HEK293 (cell line): Measurements from ENCODE around the gene ANAPC16.

Experiments used
- ELK4 ChIP-seq: IDR thresholded peaks from 2 replicates; pipeline ENCODE4 v1.6.1; 2011; ENCODE audit warnings: mild to moderate bottlenecking, low read depth, low read length, borderline replicate concordance
- FEZF1 ChIP-seq: fragments of 450-650 bp; formaldehyde crosslinking; IDR thresholded peaks from 2 replicates; pipeline ENCODE4 v1.5.1; 2016; ENCODE audit warnings: missing biosample characterization, missing genetic modification characterization
- SALL2 ChIP-seq: fragments of 450-650 bp; formaldehyde crosslinking; IDR thresholded peaks from 2 replicates; pipeline ENCODE4 v1.5.0; 2017; ENCODE audit warnings: missing biosample characterization, mild to moderate bottlenecking, missing genetic modification characterization, borderline replicate concordance
- SP7 ChIP-seq: fragments of 450-650 bp; formaldehyde crosslinking; IDR thresholded peaks from 2 replicates; pipeline ENCODE4 v1.5.1; 2016; ENCODE audit warnings: missing biosample characterization, missing genetic modification characterization
- ZFP41 ChIP-seq: fragments of 450-650 bp; formaldehyde crosslinking; IDR thresholded peaks from 2 replicates; pipeline ENCODE4 v1.5.1; 2016; ENCODE audit warnings: missing biosample characterization, missing genetic modification characterization, borderline replicate concordance
- ZIC2 ChIP-seq: fragments of 450-650 bp; formaldehyde crosslinking; IDR thresholded peaks from 2 replicates; pipeline ENCODE4 v1.5.1; 2016; ENCODE audit warnings: missing biosample characterization, missing genetic modification characterization
- ZNF132 ChIP-seq: fragments of 450-650 bp; formaldehyde crosslinking; IDR thresholded peaks from 2 replicates; pipeline ENCODE4 v1.5.1; 2017; ENCODE audit warnings: missing biosample characterization, missing genetic modification characterization, borderline replicate concordance
- ZNF223 ChIP-seq: fragments of 450-650 bp; formaldehyde crosslinking; IDR thresholded peaks from 2 replicates; pipeline ENCODE4 v1.5.1; 2016; ENCODE audit warnings: missing biosample characterization, missing genetic modification characterization
- ZNF423 ChIP-seq: fragments of 450-650 bp; formaldehyde crosslinking; IDR thresholded peaks from 2 replicates; pipeline ENCODE4 v1.5.1; 2016; ENCODE audit warnings: missing biosample characterization, missing genetic modification characterization
- ZNF473 ChIP-seq: fragments of 450-650 bp; formaldehyde crosslinking; IDR thresholded peaks from 2 replicates; pipeline ENCODE4 v1.5.1; 2017; ENCODE audit warnings: missing biosample characterization, missing genetic modification characterization
- ZNF518A ChIP-seq: fragments of 450-650 bp; formaldehyde crosslinking; conservative IDR thresholded peaks from 2 replicates; pipeline ENCODE4 v1.5.1; 2016; ENCODE audit warnings: low read depth, missing biosample characterization, missing genetic modification characterization
- ZNF544 ChIP-seq: fragments of 450-650 bp; formaldehyde crosslinking; IDR thresholded peaks from 2 replicates; pipeline ENCODE4 v1.5.0; 2017; ENCODE audit warnings: missing biosample characterization, missing genetic modification characterization
- ZNF621 ChIP-seq: fragments of 450-650 bp; formaldehyde crosslinking; IDR thresholded peaks from 2 replicates; pipeline ENCODE4 v1.5.1; 2017; ENCODE audit warnings: missing biosample characterization, missing genetic modification characterization
- ZNF629 ChIP-seq: fragments of 450-650 bp; formaldehyde crosslinking; IDR thresholded peaks from 2 replicates; pipeline ENCODE4 v1.5.1; 2017; ENCODE audit warnings: missing biosample characterization, missing genetic modification characterization
- ZNF654 ChIP-seq: fragments of 450-650 bp; formaldehyde crosslinking; IDR thresholded peaks from 2 replicates; pipeline ENCODE4 v1.5.1; 2016; ENCODE audit warnings: low read depth, missing biosample characterization, missing genetic modification characterization
- ZNF658 ChIP-seq: fragments of 450-650 bp; formaldehyde crosslinking; IDR thresholded peaks from 2 replicates; pipeline ENCODE4; 2016; ENCODE audit warnings: missing biosample characterization, missing genetic modification characterization
- ZNF664 ChIP-seq: fragments of 450-650 bp; formaldehyde crosslinking; IDR thresholded peaks from 2 replicates; pipeline ENCODE4 v1.5.1; 2016; ENCODE audit warnings: missing biosample characterization, missing genetic modification characterization
- ZNF785 ChIP-seq: fragments of 450-650 bp; formaldehyde crosslinking; IDR thresholded peaks from 2 replicates; pipeline ENCODE4 v1.5.1; 2016; ENCODE audit warnings: missing biosample characterization, missing genetic modification characterization
- TF ChIP-seq, protein P1 (sequence below): fragments of 450-650 bp; formaldehyde crosslinking; IDR thresholded peaks from 2 replicates; pipeline ENCODE4 v1.5.0; 2017; ENCODE audit warnings: missing biosample characterization, missing genetic modification characterization, borderline replicate concordance
- TF ChIP-seq, protein P2 (sequence below): fragments of 450-650 bp; formaldehyde crosslinking; IDR thresholded peaks from 2 replicates; pipeline ENCODE4 v1.5.1; 2017; ENCODE audit warnings: missing biosample characterization, missing genetic modification characterization
- TF ChIP-seq, protein P3 (sequence below): sonication (generic); formaldehyde crosslinking; IDR thresholded peaks from 2 replicates; pipeline ENCODE4 v1.8.1; 2022; ENCODE audit warnings: mild to moderate bottlenecking, moderate library complexity, missing genetic modification reagents
- TF ChIP-seq, protein P4 (sequence below): fragments of 450-650 bp; formaldehyde crosslinking; IDR thresholded peaks from 2 replicates; pipeline ENCODE4 v1.5.1; 2016; ENCODE audit warnings: missing biosample characterization, missing genetic modification characterization, borderline replicate concordance

The ANAPC16 gene

DNA sequence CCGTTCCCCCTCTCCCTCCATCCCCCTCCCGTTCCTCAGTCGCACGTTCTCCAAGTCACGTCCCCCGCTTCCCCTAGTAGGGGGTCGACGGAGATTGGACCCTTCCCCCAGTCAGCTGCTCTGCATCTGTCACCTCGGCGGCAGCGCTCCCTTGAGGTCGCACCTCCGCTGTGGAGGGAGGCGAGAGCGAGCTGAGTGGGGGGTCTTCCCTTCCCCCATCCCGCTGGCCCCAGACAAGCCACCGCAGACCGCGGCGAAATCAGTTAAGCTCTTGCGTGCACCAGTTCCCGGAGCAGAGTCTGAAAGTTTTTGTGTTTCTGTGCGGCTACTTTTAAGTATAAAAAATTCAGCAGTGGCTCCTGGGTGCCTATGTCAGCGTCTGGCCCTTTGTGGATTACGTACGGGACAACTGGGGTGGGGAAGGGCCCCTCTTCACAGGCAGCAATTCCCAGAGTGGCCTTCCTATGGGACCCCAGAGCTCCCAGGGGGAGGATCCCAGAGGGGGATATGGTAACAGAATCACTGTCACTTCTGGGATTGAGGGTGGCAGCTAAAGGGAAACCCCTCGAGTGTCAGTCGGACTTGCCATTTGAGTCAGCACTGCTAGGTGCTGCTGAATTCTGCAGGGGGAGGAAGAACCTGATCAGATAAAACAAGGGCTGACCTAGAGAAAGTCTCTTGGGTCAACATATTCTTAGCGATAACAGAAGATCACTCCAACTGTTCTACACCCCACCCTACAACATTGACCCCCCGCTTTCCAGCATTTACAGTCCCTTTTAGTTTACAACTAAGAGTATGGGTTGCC lies 45.4 kb downstream of the ANAPC16 start (continued):
- TF ChIP-seq ZIC2 (tag by site-specific recombination) (peak; percentile 98), ZNF621 (no peak), ZNF664 (tag by site-specific recombination) (no peak), SALL2 (tag by site-specific recombination) (no peak), ZNF785 (0 out of 2 replicates have a peak, but pooled peaks have one; percentile 2), ELK4 (no peak), SP7 (tag by site-specific recombination) (no peak; the same call in 1 of the 2 replicates), FEZF1 (tag by site-specific recombination) (no peak), ZNF658 (tag by site-specific recombination) (no peak), ZNF473 (tag by site-specific recombination) (no peak), ZNF518A (tag by site-specific recombination) (no peak), ZNF629 (tag by site-specific recombination) (no peak), ZFP41 (tag by site-specific recombination) (no peak), ZNF544 (no peak), ZNF223 (tag by site-specific recombination) (no peak), ZNF654 (tag by site-specific recombination) (no peak), ZNF132 (tag by site-specific recombination) (no peak), ZNF423 (tag by site-specific recombination) (peak; percentile 44; the same call in 1 of the 2 replicates)
- TF ChIP-seq, protein P1, sequence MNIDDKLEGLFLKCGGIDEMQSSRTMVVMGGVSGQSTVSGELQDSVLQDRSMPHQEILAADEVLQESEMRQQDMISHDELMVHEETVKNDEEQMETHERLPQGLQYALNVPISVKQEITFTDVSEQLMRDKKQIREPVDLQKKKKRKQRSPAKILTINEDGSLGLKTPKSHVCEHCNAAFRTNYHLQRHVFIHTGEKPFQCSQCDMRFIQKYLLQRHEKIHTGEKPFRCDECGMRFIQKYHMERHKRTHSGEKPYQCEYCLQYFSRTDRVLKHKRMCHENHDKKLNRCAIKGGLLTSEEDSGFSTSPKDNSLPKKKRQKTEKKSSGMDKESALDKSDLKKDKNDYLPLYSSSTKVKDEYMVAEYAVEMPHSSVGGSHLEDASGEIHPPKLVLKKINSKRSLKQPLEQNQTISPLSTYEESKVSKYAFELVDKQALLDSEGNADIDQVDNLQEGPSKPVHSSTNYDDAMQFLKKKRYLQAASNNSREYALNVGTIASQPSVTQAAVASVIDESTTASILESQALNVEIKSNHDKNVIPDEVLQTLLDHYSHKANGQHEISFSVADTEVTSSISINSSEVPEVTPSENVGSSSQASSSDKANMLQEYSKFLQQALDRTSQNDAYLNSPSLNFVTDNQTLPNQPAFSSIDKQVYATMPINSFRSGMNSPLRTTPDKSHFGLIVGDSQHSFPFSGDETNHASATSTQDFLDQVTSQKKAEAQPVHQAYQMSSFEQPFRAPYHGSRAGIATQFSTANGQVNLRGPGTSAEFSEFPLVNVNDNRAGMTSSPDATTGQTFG: no peak
- TF ChIP-seq, protein P2, sequence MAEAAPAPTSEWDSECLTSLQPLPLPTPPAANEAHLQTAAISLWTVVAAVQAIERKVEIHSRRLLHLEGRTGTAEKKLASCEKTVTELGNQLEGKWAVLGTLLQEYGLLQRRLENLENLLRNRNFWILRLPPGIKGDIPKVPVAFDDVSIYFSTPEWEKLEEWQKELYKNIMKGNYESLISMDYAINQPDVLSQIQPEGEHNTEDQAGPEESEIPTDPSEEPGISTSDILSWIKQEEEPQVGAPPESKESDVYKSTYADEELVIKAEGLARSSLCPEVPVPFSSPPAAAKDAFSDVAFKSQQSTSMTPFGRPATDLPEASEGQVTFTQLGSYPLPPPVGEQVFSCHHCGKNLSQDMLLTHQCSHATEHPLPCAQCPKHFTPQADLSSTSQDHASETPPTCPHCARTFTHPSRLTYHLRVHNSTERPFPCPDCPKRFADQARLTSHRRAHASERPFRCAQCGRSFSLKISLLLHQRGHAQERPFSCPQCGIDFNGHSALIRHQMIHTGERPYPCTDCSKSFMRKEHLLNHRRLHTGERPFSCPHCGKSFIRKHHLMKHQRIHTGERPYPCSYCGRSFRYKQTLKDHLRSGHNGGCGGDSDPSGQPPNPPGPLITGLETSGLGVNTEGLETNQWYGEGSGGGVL (tag by site-specific recombination): peak; percentile 94
- TF ChIP-seq, protein P3, sequence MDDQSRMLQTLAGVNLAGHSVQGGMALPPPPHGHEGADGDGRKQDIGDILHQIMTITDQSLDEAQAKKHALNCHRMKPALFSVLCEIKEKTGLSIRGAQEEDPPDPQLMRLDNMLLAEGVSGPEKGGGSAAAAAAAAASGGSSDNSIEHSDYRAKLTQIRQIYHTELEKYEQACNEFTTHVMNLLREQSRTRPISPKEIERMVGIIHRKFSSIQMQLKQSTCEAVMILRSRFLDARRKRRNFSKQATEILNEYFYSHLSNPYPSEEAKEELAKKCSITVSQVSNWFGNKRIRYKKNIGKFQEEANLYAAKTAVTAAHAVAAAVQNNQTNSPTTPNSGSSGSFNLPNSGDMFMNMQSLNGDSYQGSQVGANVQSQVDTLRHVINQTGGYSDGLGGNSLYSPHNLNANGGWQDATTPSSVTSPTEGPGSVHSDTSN (CRISPR knock-in tag): no peak
- TF ChIP-seq, protein P4, sequence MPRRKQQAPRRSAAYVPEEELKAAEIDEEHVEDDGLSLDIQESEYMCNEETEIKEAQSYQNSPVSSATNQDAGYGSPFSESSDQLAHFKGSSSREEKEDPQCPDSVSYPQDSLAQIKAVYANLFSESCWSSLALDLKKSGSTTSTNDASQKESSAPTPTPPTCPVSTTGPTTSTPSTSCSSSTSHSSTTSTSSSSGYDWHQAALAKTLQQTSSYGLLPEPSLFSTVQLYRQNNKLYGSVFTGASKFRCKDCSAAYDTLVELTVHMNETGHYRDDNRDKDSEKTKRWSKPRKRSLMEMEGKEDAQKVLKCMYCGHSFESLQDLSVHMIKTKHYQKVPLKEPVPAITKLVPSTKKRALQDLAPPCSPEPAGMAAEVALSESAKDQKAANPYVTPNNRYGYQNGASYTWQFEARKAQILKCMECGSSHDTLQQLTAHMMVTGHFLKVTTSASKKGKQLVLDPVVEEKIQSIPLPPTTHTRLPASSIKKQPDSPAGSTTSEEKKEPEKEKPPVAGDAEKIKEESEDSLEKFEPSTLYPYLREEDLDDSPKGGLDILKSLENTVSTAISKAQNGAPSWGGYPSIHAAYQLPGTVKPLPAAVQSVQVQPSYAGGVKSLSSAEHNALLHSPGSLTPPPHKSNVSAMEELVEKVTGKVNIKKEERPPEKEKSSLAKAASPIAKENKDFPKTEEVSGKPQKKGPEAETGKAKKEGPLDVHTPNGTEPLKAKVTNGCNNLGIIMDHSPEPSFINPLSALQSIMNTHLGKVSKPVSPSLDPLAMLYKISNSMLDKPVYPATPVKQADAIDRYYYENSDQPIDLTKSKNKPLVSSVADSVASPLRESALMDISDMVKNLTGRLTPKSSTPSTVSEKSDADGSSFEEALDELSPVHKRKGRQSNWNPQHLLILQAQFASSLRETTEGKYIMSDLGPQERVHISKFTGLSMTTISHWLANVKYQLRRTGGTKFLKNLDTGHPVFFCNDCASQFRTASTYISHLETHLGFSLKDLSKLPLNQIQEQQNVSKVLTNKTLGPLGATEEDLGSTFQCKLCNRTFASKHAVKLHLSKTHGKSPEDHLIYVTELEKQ (tag by site-specific recombination): 0 out of 2 replicates have a peak, but pooled peaks have one; percentile 3
